Stimulated activated CD8-positive, alpha-beta memory T cell treated with anti-CD3 and anti-CD28 coated beads, Interleukin-4, amount 100 ng/mL, for 48 hours (primary cell): ENCODE measurements around the gene RARS2.

Source experiments
- DNase-seq: peaks from one replicate; pipeline ENCODE4 v3.0.0-alpha.2; 2020

The RARS2 gene

DNA sequence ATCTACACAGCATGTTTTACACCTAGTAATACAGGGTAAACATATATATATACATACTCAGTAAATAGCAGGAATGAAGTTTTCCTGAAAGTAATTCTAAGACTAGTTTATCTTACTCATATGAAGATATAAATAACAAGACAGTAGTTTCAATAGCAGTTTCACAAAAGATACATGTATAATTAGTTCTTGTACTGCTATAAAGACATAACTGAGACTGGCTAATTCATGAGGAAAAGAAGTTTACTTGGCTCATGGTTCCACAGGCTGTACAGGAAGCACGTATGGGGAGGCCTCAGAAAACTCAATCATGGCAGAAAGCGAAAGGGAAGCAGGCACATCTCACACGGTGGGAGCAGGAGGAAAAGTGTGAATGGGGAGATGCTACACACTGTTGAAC, 16.9 kb downstream of the RARS2 start:
- DNase-seq = no peak

- DNase-seq = no peak
Observed at GRCh38 chr6:87572021-87572420, 17.8 kb downstream of the RARS2 start.

GRCh38 chr6:87561017-87561416, 28.8 kb downstream of the RARS2 start:
- no peak for DNase-seq

- no peak for DNase-seq
Observed at GRCh38 chr6:87558446-87558845, 31.3 kb downstream of the RARS2 start.

GRCh38 chr6:87555506-87555905, 34.3 kb downstream of the RARS2 start:
- DNase-seq = no peak

- DNase-seq = no peak
Observed at GRCh38 chr6:87553159-87553765, 36.5 kb downstream of the RARS2 start.

DNA sequence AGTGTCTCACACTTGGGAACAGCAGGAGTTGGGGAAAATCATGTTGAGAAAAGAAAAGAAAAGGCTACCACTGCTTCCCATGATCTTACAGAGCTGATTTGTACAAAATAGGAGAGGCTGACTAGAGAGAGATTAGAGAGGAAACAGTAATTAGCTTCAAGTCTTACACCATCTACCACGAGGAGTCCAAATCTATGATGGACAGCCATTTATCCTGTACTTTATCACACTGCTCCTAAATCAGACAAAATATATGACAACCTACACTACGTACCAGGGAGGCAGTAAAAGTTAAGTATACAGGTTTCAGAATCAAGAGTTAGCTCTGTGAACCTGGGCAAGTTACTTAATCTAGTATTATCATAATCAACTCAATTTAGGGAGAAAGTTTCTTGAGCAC, 38.0 kb downstream of the RARS2 start:
- no peak for DNase-seq

DNA sequence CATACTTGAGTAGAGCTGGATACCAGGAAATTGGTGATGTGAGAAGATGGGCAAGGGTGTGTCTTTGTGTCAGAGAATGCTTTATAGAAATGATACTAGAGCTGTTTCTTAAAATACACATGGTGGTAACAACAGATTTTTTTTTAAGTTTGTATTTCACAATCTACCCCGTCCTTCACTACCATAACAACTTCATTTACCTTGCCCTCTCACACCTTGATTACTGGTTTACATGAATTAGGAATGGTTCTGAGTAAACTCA, 45.4 kb downstream of the RARS2 start:
- DNase-seq = no peak

DNA sequence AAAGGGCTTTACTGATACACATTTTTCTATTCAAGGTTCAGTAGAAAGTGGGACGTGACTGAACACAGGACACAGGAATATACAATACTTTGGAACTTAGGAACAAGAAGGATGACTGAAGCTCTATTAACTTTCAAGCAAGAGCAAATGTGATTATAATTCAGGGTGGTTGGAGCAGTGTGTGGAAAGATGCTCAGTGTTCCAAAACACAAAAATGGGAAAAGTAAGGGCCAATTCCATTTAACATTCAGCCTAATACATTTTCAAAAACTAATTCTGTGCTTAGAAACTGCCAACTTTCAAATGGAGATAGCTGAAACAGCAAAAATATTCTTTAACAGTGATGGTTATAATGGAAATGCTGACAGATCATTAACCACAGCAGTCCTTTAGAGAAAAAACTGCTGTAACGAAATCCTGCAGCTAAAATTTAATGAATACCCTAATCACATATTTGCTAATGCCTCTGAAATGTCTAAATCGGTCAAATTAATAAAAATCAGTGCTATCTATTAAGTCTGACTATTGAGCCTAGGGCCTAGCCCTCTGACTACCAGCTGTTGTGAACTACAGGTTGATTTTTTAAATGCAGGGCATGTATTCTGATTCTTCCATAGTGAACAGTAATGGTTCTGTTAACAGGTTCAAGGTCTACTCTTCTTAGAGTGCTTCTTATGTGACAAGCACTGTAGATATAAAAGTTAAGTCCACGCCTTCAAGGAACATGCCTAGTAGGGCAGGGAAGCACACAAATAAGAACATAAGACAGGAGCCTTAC, 45.9 kb downstream of the RARS2 start:
- no peak for DNase-seq

- DNase-seq = no peak
Observed at GRCh38 chr6:87541744-87542143, 48.0 kb downstream of the RARS2 start.

- no peak for DNase-seq
Observed at GRCh38 chr6:87541041-87541440, 48.7 kb downstream of the RARS2 start.

- no peak for DNase-seq
Observed at GRCh38 chr6:87540539-87540938, 49.2 kb downstream of the RARS2 start.

GRCh38 chr6:87539554-87539953, 50.2 kb downstream of the RARS2 start:
- no peak for DNase-seq

- no peak for DNase-seq
Observed at GRCh38 chr6:87538510-87539260, 51.1 kb downstream of the RARS2 start.

DNA sequence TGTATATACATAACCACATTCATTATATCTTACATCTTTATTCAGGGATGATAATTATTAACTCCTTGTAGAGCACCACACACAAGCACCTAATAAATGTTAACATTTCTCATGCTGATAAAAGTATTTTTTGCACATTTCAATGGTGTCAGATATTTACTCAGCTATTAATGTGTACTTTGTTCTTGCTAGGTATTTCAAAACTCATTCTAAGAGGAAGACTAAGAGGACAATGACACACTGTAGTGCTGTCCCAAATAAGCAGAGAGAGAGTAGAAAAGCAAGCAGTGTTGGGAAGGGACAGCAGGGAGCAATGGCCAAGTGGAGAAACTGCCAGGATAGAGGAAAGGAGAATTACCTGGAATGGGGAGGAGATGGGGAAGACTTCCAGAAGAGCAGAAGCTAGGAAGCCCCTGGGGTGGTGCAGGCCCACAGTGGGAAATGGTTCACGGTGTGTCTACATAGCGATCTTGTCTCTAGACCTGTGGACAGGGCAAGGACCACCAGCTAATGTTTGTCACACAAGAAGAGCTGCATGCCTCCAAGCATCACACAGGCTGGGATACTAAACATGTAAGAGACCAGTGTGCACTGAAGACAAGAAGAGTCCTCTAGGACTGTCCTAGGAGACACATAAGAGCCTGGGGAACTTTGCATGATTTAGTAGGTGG, 55.3 kb downstream of the RARS2 start:
- DNase-seq = no peak

- no peak for DNase-seq
Observed at GRCh38 chr6:87529221-87529620, 60.6 kb downstream of the RARS2 start.

GRCh38 chr6:87522686-87523085, 67.1 kb downstream of the RARS2 start:
- DNase-seq = no peak

DNA sequence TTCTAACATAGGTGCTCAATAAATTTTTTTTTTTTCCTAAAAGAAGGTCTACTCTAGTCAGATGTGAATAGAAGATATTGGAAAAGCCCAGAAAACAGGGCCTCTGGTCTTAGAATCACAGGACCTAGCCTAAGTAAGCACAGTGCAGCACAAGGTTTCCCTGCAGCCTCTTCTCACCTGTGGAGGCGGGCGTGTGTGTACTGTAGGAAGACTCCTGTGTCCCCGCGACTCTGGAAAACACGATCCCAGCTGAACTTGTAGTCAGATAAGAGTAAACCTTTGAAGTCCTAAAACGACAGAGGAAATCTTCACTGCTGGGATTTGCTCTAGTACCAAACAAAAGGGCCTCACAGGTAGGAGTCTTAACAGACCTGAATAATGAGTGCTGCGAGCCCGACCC, 71.3 kb downstream of the RARS2 start:
- DNase-seq = no peak

DNA sequence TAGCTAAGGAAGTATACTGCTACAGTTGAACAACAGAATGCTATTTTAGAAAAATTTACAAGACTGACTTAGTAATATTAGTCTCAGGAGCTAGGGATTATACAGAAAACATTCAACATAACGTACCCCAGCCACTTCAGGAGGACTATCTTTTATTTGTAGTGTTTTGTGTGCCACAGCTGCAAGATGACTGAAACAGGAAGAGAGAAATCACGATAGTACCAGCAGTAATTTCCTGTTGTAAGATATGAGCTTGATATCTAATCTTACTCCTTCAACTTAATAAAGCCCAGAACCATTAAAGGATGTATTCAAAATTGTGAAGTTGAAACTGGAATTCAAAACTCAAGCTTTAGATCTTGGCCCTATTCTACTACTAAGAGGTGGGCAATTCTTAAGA, 75.0 kb downstream of the RARS2 start:
- DNase-seq = no peak

DNA sequence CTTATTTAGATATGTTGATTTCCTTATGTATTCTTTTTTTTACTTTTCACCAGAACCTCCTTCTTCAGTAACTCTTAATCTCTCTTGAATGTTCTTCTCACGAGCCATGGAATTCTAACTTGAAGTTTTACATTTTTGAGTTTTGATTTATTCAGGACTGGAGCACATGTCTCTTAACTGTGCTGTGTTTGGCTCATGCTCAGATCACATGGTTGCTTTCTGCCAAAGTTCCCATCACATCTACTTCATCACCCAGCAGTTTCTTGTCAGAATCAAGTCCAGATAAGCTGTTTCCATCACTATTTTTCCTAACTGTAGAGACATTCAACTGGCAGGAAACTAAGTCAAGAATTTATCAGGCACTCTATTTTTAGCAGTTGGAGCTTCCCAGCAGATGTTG, 85.3 kb downstream of the RARS2 start:
- no peak for DNase-seq

- no peak for DNase-seq
Observed at GRCh38 chr6:87501809-87502572, 87.8 kb downstream of the RARS2 start.

DNA sequence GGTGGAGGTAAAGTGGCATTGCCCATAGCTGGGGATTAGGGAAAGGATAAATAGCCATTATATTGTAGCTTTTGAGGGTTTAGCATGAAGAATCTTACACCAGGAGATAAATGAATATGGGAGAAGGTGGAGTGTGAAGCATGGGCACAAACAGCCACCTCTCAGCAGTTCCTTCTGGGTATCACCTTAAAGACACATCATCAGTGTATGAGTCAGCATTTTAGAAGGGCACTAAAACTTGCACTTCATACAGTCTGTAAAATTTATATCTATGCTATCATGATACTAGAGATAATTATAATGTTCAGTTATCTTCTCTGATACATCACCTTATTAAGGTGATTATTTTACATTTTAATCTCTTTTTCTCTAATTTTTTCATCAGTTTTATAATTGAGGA, 91.7 kb downstream of the RARS2 start:
- DNase-seq = no peak
